BE2C (cell line): Measurements from ENCODE around the gene SFT2D1.
"Not testable (repeated sequence)": the region's sequence is repeated elsewhere in the genome, so short reads cannot be mapped to it uniquely, and the experiment has no call there.

Source experiments
- DNase-seq: peaks from one replicate; pipeline ENCODE4 v3.0.0-alpha.2; 2020
- H3K27me3 ChIP-seq: fragments of 250-450 bp; sonication (Bioruptor Pico); 2 replicates; pipeline ENCODE4 v1.5.1; 2020; ENCODE audit warnings: mild to moderate bottlenecking
- H3K36me3 ChIP-seq: fragments of 250-450 bp; sonication (Bioruptor Pico); 2 replicates; pipeline ENCODE4 v1.5.1; 2020; ENCODE audit warnings: mild to moderate bottlenecking
- H3K4me1 ChIP-seq: fragments of 250-450 bp; sonication (Bioruptor Pico); 2 replicates; pipeline ENCODE4 v1.5.1; 2020
- H3K4me3 ChIP-seq: 2 replicates; pipeline ENCODE4 v1.5.1; 2011; ENCODE audit warnings: low read depth, low read length
- H3K9me3 ChIP-seq: fragments of 250-450 bp; sonication (Bioruptor Pico); 2 replicates; pipeline ENCODE4 v1.5.1; 2020
- TF ChIP-seq, protein P1 (sequence below): IDR thresholded peaks from 2 replicates; pipeline ENCODE4 v1.5.1; 2012; ENCODE audit warnings: mild to moderate bottlenecking, low read depth, low read length

Gene SFT2D1

DNA sequence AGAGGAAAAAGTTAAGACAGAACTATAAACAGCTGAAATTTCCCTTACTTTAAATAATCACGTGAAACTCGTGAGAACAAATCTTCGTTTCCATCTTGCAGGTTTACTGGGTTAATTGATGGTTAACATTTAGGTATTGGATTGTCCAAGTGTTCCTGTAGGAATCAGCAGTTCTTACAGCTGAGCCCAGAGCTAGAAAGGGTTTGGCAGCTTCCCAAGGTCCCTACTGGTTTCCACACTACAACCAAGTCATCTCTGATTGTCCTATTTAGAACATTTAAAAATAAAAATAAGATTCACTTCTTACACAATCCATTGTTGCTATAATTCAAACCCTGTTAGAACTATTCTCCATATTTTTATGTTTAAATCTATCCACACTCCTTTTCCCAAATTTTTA, 24.6 kb upstream of the SFT2D1 start:
- Histone ChIP-seq H3K4me1 (no peaks in the 10 kb centered on the region), H3K27me3 (no peaks in the 10 kb centered on the region), H3K9me3 (no peaks in the 10 kb centered on the region), H3K4me3 (no peak overlapping the region), H3K36me3 (peaks cover 6% of the 10 kb centered on the region; the same call in 1 of the 2 replicates)
- no peak for DNase-seq
- TF ChIP-seq, protein P1, sequence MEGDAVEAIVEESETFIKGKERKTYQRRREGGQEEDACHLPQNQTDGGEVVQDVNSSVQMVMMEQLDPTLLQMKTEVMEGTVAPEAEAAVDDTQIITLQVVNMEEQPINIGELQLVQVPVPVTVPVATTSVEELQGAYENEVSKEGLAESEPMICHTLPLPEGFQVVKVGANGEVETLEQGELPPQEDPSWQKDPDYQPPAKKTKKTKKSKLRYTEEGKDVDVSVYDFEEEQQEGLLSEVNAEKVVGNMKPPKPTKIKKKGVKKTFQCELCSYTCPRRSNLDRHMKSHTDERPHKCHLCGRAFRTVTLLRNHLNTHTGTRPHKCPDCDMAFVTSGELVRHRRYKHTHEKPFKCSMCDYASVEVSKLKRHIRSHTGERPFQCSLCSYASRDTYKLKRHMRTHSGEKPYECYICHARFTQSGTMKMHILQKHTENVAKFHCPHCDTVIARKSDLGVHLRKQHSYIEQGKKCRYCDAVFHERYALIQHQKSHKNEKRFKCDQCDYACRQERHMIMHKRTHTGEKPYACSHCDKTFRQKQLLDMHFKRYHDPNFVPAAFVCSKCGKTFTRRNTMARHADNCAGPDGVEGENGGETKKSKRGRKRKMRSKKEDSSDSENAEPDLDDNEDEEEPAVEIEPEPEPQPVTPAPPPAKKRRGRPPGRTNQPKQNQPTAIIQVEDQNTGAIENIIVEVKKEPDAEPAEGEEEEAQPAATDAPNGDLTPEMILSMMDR = no peak

DNA sequence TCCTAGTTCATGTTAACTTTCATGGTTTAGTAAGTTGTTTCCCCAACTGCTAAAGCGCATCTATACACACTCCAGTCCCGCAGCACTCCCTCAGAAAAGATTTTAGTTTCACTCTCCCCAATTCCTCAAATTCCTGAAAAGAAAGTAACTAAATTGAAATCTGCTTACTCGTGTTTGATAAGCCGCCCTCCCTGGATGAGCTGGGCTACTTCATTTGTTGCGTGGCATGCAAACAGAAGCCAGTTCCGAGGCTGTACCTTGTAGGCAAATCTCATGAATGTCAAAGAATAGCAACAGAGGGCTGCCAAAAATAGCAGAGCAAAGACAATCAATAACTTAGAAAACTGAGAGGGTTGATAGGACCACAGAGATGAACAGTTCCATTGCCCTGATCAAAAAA, 23.5 kb upstream of the SFT2D1 start:
- no peak for DNase-seq
- H3K9me3 ChIP-seq = no peaks in the 10 kb centered on the region
- H3K4me3 ChIP-seq = no peak overlapping the region
- H3K36me3 ChIP-seq = peaks cover 6% of the 10 kb centered on the region; the same call in 1 of the 2 replicates
- TF ChIP-seq, protein P1 = no peak
- H3K4me1 ChIP-seq = peaks cover 4% of the 10 kb centered on the region; the same call in 1 of the 2 replicates
- no peaks in the 10 kb centered on the region for H3K27me3 ChIP-seq

DNA sequence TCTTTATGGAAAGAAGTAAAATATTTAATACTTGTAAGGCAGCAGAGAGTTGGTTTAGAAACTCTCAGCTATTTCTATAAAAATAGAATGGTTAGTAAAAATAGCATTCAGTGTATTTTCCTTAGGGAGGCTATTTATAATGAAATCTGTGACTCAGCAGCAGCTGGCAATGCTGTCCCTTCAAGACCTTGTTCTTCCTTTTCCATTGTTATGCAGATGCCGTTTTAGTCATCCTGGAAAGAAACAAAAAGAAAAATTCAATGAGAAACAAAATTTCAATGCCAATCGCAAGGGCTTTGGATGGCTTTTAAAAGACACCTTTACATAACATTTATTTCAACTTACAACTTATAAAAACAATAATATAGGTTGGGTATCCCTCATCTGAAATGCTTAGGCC, 22.9 kb upstream of the SFT2D1 start:
- peaks cover 6% of the 10 kb centered on the region; the same call in 1 of the 2 replicates for H3K36me3 ChIP-seq
- TF ChIP-seq, protein P1 = no peak
- H3K4me3 ChIP-seq = no peak overlapping the region
- peaks cover 4% of the 10 kb centered on the region; the same call in 1 of the 2 replicates for H3K4me1 ChIP-seq
- no peaks in the 10 kb centered on the region for H3K9me3 ChIP-seq
- no peaks in the 10 kb centered on the region for H3K27me3 ChIP-seq
- no peak for DNase-seq

DNA sequence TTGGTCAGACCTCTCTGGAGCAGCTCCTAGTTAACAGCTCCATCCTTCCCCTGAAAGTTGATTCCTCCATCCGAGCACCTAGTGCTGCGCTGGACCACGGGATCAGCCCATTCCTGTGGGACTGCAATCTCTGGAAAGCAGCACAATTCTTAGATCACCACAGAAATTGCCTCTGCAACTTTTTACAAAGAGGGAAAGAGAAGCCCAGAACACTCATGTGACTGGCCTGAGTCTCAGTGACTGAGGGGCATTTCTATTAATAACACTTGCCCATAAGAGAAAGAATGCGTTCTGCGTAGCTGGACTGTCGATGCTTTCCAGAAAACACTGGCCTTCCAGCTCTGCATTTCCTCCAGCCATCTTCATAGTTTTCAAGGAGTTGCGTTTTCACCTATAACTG, 22.1 kb upstream of the SFT2D1 start:
- H3K4me1 ChIP-seq = peaks cover 4% of the 10 kb centered on the region; the same call in 1 of the 2 replicates
- H3K27me3 ChIP-seq = no peaks in the 10 kb centered on the region
- TF ChIP-seq, protein P1 = no peak
- peaks cover 6% of the 10 kb centered on the region; the same call in 1 of the 2 replicates for H3K36me3 ChIP-seq
- no peak for DNase-seq
- no peak overlapping the region for H3K4me3 ChIP-seq
- no peaks in the 10 kb centered on the region for H3K9me3 ChIP-seq

DNA sequence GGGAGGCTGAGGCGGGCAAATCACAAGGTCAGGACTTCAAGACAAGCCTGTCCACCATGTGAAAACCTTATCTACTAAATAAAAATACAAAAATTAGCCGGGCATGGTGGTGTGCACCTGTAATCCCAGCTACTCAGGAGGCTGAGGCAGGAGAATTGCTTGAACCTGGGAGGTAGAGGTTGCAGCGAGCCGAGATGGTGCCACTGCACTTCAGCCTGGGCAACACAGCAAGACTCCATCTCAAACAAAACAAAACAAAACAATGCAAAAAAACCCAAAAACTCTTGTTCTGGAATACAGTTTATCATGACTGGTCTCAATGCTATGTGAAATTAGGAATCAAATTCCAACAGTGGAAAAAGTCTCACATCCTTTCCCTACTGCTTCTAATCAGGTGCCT, 20.1 kb upstream of the SFT2D1 start:
- not testable (repeated sequence) for H3K4me1 ChIP-seq, H3K9me3 ChIP-seq, H3K27me3 ChIP-seq, DNase-seq, H3K36me3 ChIP-seq, H3K4me3 ChIP-seq

DNA sequence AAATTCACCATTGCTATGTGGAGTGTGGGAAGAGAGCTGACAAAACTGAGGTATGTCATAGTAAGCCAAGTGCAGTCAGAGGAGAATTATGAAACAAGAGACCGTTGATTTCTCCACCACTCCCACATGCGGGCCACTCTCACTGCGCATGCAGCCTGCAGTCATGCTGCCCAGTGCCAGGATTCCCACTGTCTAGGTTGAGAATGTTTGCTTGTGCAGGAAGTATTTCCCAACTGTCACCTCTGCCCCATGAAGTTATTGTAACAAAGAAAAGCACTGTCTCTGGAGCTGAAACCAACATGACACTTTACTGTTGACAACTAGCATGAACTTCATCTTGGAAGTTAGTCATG, 18.7 kb upstream of the SFT2D1 start:
- Histone ChIP-seq H3K27me3 (no peaks in the 10 kb centered on the region), H3K36me3 (0 out of 2 replicates have a peak, but pooled peaks cover 6% of the 10 kb centered on the region), H3K4me3 (no peak overlapping the region), H3K4me1 (peaks cover 4% of the 10 kb centered on the region; the same call in 1 of the 2 replicates), H3K9me3 (no peaks in the 10 kb centered on the region)
- TF ChIP-seq, protein P1 = no peak
- DNase-seq = no peak
